HG03025 (cell line): ENCODE results near the gene DEGS2.
"Not testable (repeated sequence)": the region's sequence is repeated elsewhere in the genome, so short reads cannot be mapped to it uniquely, and the experiment has no call there.

Source experiments
- ATAC-seq: cut with Tn5 transposase; IDR thresholded peaks from one replicate; pipeline ENCODE4 v1.9.1; 2021; ENCODE audit warnings: mild to moderate bottlenecking, moderate library complexity; ENCODE audit not compliant: unreplicated experiment, low FRiP score

The DEGS2 gene

DNA sequence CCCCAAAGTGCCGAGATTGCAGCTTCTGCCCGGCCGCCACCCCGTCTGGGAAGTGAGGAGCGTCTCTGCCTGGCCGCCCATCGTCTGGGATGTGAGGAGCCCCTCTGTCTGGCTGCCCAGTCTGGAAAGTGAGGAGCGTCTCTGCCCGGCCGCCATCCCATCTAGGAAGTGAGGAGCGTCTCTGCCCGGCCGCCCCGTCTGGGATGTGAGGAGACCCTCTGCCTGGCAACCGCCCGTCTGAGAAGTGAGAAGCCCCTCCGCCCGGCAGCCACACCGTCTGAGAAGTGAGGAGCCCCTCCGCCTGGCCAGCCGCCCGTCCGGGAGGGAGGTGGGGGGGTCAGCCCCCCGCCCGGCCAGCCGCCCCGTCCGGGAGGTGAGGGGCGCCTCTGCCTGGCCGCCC, 21.2 kb upstream of the DEGS2 start:
- not testable (repeated sequence) for ATAC-seq

GRCh38 chr14:100178691-100179090, 19.2 kb upstream of the DEGS2 start:
- no peak for ATAC-seq

- no peak for ATAC-seq
These were observed 17.4 kb upstream of the DEGS2 start for GRCh38 chr14:100176811-100177327.

GRCh38 chr14:100173353-100173752, 13.9 kb upstream of the DEGS2 start:
- ATAC-seq, result no peak

GRCh38 chr14:100172811-100173210, 13.4 kb upstream of the DEGS2 start:
- no peak for ATAC-seq

GRCh38 chr14:100170880-100171279, 11.4 kb upstream of the DEGS2 start:
- ATAC-seq, result no peak

- no peak for ATAC-seq
These were observed 9.1 kb upstream of the DEGS2 start for GRCh38 chr14:100168506-100168905.

DNA sequence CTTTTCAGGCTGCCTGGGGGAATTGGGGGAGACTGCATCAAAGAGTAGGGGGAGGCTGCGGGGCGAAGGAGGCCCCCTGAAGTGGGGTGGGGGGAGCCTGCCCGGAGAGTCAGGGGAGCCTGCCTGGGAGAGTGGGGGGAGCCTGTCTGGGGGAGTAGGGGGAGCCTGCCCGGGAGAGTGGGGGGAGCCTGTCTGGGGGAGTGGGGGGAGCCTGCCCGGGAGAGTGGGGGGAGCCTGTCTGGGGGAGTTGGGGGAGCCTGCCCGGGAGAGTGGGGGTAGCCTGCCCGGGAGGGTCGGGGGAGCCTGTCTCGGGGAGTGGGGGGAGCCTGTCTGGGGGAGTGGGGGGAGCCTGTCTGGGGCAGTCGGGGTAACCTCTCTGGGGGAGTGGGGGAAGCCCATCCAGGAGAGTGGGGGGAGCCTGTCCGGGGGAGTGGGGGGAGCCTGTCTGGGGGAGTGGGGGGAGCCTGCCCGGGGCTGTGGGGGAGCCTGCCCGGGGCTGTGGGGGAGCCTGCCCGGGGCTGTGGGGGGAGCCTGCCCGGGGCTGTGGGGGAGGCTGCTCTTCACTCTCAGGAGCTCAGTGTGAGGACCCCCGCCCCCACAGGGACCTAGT, 6.5 kb upstream of the DEGS2 start:
- no peak for ATAC-seq

DNA sequence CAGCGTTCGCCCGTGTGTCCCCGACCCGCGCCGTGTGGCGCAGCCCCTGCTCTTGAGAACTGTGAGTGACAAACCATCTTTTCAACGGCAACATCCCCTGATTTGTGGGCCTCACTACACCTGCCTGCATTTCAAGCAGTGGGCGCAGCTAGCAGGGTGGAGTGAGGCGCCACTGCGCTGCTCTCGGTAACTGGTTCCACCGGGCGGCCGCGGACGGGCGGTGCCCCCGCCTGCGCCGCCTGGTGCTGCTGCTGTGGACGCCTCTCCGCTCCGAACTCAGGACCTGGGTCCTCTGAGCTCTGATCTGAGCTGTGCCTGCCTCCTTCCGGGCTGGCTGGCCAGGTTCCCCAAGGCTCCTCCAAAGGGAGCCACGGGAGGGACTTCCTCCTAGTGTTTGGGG, 5.9 kb upstream of the DEGS2 start:
- ATAC-seq, result no peak

- no peak for ATAC-seq
These were observed 1.1 kb upstream of the DEGS2 start for GRCh38 chr14:100160534-100160916.

GRCh38 chr14:100159865-100160533, 554 bp upstream of the DEGS2 start:
- ATAC-seq, result no peak

GRCh38 chr14:100158566-100159093, 815 bp downstream of the DEGS2 start:
- no peak for ATAC-seq

- ATAC-seq, result not testable (repeated sequence)
These were observed 1.8 kb downstream of the DEGS2 start for GRCh38 chr14:100157548-100158232.

GRCh38 chr14:100156776-100157175, 2.7 kb downstream of the DEGS2 start:
- ATAC-seq, result no peak

DNA sequence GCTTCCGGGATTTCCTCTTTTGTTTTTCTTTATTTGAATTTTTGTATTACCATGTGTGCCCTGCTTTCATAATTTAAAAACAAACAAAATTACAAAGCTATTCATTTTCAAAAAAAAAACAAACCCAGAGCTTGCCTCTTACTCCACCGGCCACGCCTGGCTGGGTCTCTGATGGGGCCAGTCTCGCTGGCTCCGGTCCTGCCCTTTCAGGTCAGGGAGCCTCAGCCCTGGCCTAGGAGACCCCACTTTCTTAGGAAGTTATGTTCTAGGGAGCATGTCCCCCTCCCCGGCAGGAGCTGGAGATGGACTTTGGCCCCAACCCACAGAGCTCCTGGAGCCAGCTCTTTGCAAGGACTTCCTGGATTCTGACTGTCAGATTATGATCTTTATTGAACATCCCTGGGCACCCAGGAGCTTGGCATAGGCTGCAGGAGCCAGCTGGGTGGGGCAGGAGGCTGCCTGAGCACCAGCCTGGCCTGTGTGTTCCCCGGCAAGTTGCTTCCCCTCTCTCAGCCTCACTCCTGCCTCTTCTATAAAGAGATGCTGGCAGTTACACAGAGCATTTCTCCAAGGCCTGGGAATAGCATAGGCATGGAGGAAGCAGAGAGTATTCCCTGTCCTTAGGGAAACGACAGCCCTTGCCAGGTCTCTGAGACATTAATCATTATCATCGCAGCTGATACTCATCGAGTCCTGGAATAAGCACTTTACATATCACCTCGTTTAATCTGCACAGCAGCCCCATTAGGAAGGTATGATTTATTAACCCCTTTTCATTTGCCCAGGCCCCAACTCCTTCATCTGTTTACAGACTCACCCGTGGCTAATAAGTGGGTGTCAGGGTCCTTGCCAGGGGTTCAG, 3.5 kb downstream of the DEGS2 start:
- ATAC-seq, result no peak

DNA sequence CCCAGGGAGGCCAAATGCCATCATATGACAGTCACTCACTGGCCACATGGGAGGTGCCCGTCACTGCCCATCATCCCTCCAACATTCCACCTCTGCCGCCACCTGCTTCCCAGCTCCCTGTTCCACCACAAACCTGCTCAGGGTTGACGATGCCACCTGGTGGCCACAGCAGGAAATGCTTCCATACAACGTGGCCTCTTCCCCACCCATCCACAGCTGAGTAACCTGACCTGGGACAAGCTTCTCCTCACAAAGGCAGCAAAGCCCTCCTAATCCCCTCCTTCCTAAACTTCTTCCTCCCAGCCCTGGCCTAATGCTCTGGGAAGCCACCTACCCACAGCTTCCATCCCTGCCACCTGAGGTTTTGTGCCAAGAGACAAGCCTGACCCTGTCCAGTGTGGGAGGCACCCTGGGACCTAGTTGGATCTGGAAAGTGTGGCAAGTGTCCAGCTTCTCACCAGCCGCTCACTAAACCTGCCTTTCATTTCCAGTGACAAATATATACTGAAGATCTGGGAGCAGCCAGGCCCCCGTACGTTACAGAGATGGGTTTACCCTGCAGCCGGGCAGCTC, 4.3 kb downstream of the DEGS2 start:
- no peak for ATAC-seq

GRCh38 chr14:100153560-100153959, 5.9 kb downstream of the DEGS2 start:
- no peak for ATAC-seq

DNA sequence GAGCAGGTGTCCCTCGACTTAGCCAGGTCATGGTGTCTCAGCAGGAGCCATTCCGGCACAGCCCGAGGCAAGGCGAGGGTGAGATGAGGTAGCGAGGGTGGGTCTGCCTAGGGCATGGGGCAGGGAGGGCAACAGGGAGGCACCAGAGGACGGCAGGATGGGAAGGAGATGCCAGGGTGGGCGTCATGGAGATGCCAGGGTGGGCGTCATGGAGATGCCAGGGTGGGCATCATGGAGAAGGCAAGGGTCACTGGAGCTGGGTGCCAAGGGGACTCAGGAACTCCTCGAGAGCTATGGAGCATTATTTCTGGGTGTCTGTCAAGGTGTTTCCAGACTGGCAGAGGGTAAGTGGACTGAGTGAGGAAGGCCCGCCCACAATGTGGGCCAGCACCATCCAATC, 7.4 kb downstream of the DEGS2 start:
- no peak for ATAC-seq

GRCh38 chr14:100150932-100151587, 8.4 kb downstream of the DEGS2 start:
- ATAC-seq, result no peak
